Fibroblast of the conjunctiva (primary cell): ENCODE results near the gene DNAJB11.
"Not testable (repeated sequence)": the region's sequence is repeated elsewhere in the genome, so short reads cannot be mapped to it uniquely, and the experiment has no call there.

Experiments
- DNase-seq: peaks from one replicate; pipeline ENCODE4 v3.0.0-alpha.2; 2010; ENCODE audit warnings: low read depth

DNAJB11 gene

GRCh38 chr3:186552408-186553031 lies 18.0 kb upstream of the DNAJB11 start:
- DNase-seq: no peak

- DNase-seq: no peak
Measured at GRCh38 chr3:186564586-186564985, 5.9 kb upstream of the DNAJB11 start.

- DNase-seq: no peak
Measured at GRCh38 chr3:186566772-186567071, 3.8 kb upstream of the DNAJB11 start.

DNA sequence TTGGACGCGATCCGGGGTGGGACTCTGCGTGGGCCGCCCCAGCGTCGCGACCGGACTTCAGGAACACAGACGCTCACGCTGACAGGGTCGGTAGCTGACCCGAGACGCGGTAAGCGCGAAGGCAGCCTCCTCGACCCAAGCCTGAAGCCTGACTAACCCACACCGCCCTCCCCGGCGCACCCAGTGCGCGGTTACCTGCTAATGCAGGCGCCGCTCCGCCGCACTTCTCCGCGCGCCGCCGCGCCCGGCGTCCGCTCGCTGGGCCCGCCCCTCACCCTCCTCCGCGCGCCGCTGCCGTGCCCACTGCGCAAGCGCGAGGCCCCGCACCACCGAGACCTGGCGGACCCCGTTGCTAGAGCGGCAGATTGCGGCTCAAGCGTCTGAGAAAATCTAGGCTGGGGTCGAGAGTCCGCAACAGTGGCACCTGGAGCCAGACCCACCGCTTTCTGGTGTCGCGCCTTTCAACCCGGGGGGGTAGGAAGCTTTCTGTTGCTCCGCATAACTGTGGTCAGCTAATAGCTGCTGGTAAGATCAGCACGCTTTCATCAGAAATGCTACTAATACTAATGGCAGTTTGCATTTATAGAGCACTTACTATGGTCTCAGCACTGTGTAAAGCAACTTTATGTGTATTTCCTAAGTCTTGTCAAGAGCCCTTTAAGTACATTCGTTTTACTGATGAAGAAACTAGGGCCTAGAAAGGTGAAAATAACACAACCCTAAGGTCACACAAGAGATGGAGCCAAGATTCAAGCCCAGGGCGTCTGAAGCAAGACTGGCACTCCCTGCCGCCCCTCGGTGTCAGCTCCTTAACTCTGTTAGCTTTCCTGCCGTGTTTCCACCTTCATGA lies 3.2 kb upstream of the DNAJB11 start, which contains the start of gene TBCCD1:
TBCCD1 (minus strand) TSS at position 268 of the 850 bp plus-strand sequence. CDS start 3,010 bp downstream, outside the sequence.
- peak; percentile 67 for DNase-seq

GRCh38 chr3:186569361-186569760 lies 1.2 kb upstream of the DNAJB11 start:
- not testable (repeated sequence) for DNase-seq

DNA sequence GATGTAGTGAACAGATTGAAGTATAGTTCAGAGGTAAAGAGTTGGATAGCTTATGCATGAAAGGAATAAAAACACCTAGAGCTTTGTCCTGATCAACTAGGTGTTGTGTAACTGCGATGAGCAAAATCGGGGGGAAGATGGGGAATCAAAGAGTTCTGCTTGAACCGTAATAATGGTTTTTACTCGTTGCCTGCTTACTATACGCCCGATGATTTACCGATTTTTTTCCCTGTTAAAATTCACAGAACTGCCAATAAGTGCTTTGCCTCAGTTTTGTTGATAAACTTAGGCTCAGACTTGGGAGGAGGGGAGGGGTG lies 783 bp upstream of the DNAJB11 start:
- DNase-seq: no peak

GRCh38 chr3:186570941-186571643 lies 572 bp downstream of the DNAJB11 start:
- no peak for DNase-seq

DNA sequence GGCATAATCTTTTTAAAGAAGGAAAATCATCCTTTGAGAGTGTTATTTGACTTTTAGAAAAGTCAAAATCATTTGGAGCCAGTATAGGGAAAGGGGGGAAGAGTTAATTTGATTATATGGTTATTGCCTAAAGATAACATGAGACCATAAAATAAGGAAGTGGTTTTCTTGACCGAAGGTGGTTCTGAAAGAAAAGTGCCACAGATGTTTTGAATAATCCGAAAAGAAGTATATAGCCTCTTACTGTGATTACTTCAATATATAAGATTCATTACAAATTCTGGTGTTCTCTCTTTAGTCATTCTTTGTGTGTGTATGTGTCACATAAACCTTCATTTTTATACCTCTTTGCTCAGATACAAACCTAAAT lies 1.1 kb downstream of the DNAJB11 start:
- no peak for DNase-seq

DNA sequence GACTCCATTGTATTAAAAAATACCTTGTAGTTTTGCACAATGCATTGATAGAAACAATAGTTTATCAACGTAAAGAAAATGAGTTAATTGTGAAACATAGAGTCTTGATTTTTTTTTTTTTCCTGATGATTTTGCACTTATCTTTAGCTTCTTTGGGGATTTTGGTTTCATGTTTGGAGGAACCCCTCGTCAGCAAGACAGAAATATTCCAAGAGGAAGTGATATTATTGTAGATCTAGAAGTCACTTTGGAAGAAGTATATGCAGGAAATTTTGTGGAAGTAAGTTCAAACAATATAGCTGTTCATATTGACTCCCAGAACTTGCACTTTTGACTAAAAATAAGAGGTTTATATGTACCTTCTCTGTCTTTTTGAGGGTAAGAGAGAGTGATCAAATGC lies 7.0 kb downstream of the DNAJB11 start:
- DNase-seq: no peak

GRCh38 chr3:186580785-186581184 lies 10.3 kb downstream of the DNAJB11 start:
- no peak for DNase-seq

DNA sequence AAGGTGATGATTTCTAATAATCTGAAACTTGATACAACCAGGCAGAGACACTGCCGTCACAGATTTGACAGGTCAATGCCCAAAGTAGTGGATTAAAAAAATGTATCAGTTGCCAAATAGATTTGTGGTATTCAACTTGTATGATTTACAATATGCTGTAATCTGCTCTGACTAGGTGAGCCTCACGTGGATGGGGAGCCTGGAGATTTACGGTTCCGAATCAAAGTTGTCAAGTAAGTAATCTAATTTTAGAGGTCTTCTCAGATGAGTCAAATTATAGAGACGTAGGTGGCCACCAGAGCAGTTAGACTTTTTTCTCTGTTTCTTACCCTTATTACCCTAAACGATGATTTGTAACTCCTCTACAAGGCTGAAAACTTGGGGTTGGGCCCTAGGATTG lies 12.0 kb downstream of the DNAJB11 start:
- DNase-seq: no peak

DNA sequence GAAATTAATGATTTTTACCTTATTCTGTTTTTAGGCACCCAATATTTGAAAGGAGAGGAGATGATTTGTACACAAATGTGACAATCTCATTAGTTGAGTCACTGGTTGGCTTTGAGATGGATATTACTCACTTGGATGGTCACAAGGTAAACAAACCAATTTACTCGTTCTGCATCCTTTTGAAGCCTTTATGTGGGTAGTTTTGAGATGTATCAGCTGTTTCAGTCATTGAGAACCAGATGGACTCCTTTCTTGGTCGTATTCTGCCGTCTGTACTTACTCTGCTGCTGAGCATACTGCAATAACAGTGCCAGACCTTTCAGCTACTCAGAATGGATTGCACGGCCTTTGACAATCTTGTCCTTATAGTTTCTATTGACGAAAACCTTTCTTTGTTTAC lies 13.3 kb downstream of the DNAJB11 start:
- DNase-seq: no peak

GRCh38 chr3:186586245-186586644 lies 15.7 kb downstream of the DNAJB11 start:
- DNase-seq: not testable (repeated sequence)

GRCh38 chr3:186587183-186587582 lies 16.7 kb downstream of the DNAJB11 start:
- no peak for DNase-seq

DNA sequence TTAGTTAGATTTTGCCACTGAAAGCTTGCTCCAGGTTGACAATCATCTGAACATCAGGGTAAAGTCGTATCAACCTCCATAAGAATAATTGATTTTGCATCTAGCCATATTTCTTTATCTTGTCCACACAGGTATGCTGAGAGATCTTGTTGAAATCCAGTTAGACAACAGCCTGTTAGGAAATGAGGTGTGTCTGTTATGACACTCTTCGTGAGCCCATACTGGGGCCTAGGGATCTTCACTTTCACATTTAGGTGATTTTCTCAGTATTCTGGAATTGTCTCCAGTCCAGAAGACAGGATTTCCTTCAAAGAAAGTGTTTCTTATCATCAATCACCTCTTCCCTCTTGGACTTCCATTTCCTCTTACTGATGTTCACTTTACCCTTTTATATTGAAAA lies 18.1 kb downstream of the DNAJB11 start:
- DNase-seq: no peak

GRCh38 chr3:186589121-186589520 lies 18.6 kb downstream of the DNAJB11 start:
- no peak for DNase-seq

DNA sequence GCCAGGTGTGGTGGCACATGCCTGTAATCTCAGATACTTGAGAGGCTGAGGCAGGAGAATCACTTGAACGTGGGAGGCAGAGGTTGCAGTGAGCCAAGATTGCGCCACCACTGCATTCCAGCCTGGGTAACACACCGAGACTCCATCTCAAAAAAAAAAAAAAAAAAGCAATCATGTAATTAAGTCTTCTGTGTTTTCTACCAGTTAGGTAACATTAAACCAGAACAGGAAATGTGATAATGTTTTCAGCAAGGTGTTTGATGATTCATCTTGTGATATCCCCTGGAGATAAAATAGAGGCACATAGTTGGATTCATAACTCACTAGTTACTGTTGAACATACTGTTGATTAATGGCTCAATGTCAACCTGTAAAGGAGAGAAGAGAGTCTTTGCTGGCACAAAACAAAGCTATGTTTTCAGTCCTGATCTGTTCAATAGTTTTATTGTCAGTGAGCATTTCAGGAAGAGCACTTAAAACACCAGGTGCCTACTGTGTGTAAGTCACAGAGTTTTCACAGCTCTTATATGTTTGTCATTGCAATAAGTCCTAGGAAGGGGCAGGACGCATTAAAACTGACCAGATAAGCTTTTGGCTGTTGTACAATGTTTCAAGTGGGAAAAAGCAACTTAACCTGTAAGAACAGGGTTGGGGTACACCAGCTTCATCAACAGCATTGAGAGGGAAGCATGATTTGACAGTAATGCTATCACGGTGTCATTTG lies 19.5 kb downstream of the DNAJB11 start:
- DNase-seq: no peak

DNA sequence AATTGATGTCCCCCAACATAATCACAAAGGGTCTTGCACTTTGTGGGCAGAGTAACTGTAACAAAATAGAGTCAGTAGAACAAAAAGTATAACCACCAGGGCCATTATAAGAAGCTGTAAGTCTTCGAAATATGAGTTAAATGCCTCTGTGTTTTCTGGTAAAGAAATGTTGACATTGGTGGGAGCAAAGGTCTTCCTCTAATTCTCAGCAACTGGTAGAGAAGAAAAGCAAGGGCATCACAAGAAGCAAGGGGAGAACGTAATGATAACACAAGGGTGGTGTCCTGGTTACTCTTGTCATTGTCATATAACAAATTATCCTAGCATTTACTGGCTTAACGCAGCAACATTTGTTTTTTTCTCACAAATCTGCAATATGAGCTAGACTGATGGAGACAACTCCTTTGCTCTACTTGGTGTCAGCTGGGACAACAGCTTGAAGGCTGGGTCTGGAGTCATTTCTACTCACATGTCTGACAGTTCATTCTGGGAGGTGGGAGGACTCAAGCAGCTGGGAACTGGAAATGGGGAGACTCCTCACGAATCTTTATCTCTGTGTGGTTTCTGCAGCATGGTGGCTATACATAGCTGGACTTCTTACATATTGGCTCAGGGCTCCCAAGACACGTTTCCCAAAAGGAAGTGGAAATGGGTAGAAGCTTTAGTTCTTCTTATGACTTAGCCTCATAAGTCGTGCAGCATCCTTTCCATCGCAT lies 20.2 kb downstream of the DNAJB11 start:
- no peak for DNase-seq

GRCh38 chr3:186592682-186593081 lies 22.2 kb downstream of the DNAJB11 start:
- DNase-seq: no peak

- no peak for DNase-seq
Measured at GRCh38 chr3:186593862-186594261, 23.3 kb downstream of the DNAJB11 start.

GRCh38 chr3:186594591-186595113 lies 24.1 kb downstream of the DNAJB11 start:
- no peak for DNase-seq
